Left cardiac atrium (tissue), 4 donors: ENCODE results near the gene TMEM128. TPM values are rescaled to one million over a fixed set of nuclear protein-coding genes. Genes with fewer than 3 reads are reported as not detected.

ENCODE experiments used
- ATAC-seq, 2 donors: fragments of 200-7000 bp; cut with Tn5 transposase; one replicate each; pipeline ENCODE4 v1.9.1; 2020; ENCODE audit warnings: mild to moderate bottlenecking in 2 of 2, moderate library complexity in 2 of 2
- DNase-seq: peaks from one replicate; pipeline ENCODE4 v3.0.0-alpha.2; 2020
- intact Hi-C, 2 donors: fragments of 100-400 bp; cut with DNase I; formaldehyde crosslinking; loops; one replicate each; pipeline versions ENCODE4 v1.14.1 to v1.15.1; 2022 to 2023
- long read RNA-seq: library from polyadenylated mRNA; unstranded; transcript quantifications from one replicate; pipeline ENCODE4 v2.0.0, GENCODE V29; 2021
- total RNA-seq, 2 donors: library from RNA; stranded (reverse); fragmentation: NEBNext Ultra II Directional; extraction: Animal tissue kit (Norgen Biotek cat#: 25700); gene quantifications; one replicate each; pipeline ENCODE4 v1.2.1, GENCODE V29; 2021
- donor health status: DM: no; HTN: yes; CAD: no.
- donor health status: DM: no; HTN: yes; CAD: no; lungs with severe emphysema.
- donor health status: DM: yes; HTN: yes; CAD: no.
- donor health status: Dilated cardiomyopathy.

The TMEM128 gene
- total RNA-seq, result 10 to 100 TPM; 13.5 to 14.8 TPM
- long read RNA-seq, transcript TMEM128-202 (5 exons, 1,221 nt), result major isoform, 11 of 18 reads
- long read RNA-seq, partial matches to known transcripts, result 3 of 18 reads
- long read RNA-seq, other reads (novel, unspliced or antisense), result 3 of 18 reads

- DNase-seq, result peak; percentile 94
- peak; percentile 98 for ATAC-seq
- intact Hi-C loops, result no loop called here
Observed at GRCh38 chr4:4248029-4248884, at the start of gene TMEM128. TSS of gene TMEM128 (minus strand) at chr4:4248223. CDS start at chr4:4248202, 21 bp downstream.

GRCh38 chr4:4296283-4296846 lies 48.3 kb upstream of the TMEM128 start:
- ATAC-seq, result no peak
- intact Hi-C loops, result no loop called here
- no peak for DNase-seq

- no peak for ATAC-seq
- no peak for DNase-seq
- intact Hi-C loops, result no loop called here
Observed at GRCh38 chr4:4293279-4293678, 45.3 kb upstream of the TMEM128 start.

GRCh38 chr4:4289941-4290850 lies 42.2 kb upstream of the TMEM128 start, which contains the start of the genes LYAR and ZBTB49:
TSS of gene LYAR (minus strand) at chr4:4290154. CDS start at chr4:4283742, 6,412 bp downstream.
TSS of gene ZBTB49 (plus strand) at chr4:4290251. CDS start at chr4:4299946, 9,695 bp downstream.
- intact Hi-C loops, result no loop called here
- DNase-seq (peak; percentile 94), ATAC-seq (peak; percentile 97 to 98)

- peak in 1 of 2 donors; percentile 3 for ATAC-seq
- intact Hi-C loops, result no loop called here
Observed at GRCh38 chr4:4289597-4289940, 41.5 kb upstream of the TMEM128 start.

GRCh38 chr4:4289055-4289454 lies 41.0 kb upstream of the TMEM128 start:
- ATAC-seq, result no peak
- DNase-seq, result no peak
- intact Hi-C loops, result no loop called here

More at GRCh38 chr4:4289597-4289940, 41.5 kb upstream of the TMEM128 start:
- DNase-seq, result peak; percentile 32

GRCh38 chr4:4288098-4288497 lies 40.1 kb upstream of the TMEM128 start:
- intact Hi-C loops, result no loop called here
- ATAC-seq (no peak), DNase-seq (no peak)

GRCh38 chr4:4284827-4285618 lies 37.0 kb upstream of the TMEM128 start:
- DNase-seq, result peak; percentile 52
- peak in 1 of 2 donors; percentile 39 for ATAC-seq

GRCh38 chr4:4281787-4282186 lies 33.8 kb upstream of the TMEM128 start:
- DNase-seq (no peak), ATAC-seq (no peak)
- intact Hi-C loops, result no loop called here

More at GRCh38 chr4:4284827-4285618, 37.0 kb upstream of the TMEM128 start:
- intact Hi-C loops, result no loop called here

- DNase-seq (no peak), ATAC-seq (no peak)
- intact Hi-C loops, result no loop called here
Observed at GRCh38 chr4:4277531-4277930, 29.5 kb upstream of the TMEM128 start.

- no peak for ATAC-seq
- intact Hi-C loops, result no loop called here
Observed at GRCh38 chr4:4274226-4274625, 26.2 kb upstream of the TMEM128 start.

GRCh38 chr4:4271912-4272311 lies 23.9 kb upstream of the TMEM128 start:
- DNase-seq (peak; percentile 25), ATAC-seq (peak in 1 of 2 donors; percentile 27)
- intact Hi-C loops, result no loop called here

More at GRCh38 chr4:4274226-4274625, 26.2 kb upstream of the TMEM128 start:
- DNase-seq, result no peak

GRCh38 chr4:4270529-4270928 lies 22.5 kb upstream of the TMEM128 start:
- ATAC-seq, result no peak
- no peak for DNase-seq
- intact Hi-C loops, result no loop called here

GRCh38 chr4:4269856-4270255 lies 21.8 kb upstream of the TMEM128 start:
- ATAC-seq, result peak; percentile 61 to 73
- no peak for DNase-seq
- intact Hi-C loops, result no loop called here

GRCh38 chr4:4269331-4269731 lies 21.3 kb upstream of the TMEM128 start:
- peak in 1 of 2 donors; percentile 80 for ATAC-seq

GRCh38 chr4:4268776-4269175 lies 20.8 kb upstream of the TMEM128 start:
- intact Hi-C loops, result no loop called here
- no peak for DNase-seq
- ATAC-seq, result peak in 1 of 2 donors; percentile 39

More at GRCh38 chr4:4269331-4269731, 21.3 kb upstream of the TMEM128 start:
- no peak for DNase-seq
- intact Hi-C loops, result no loop called here

GRCh38 chr4:4267981-4268380 lies 20.0 kb upstream of the TMEM128 start:
- DNase-seq, result no peak

GRCh38 chr4:4260185-4260751 lies 12.2 kb upstream of the TMEM128 start:
- ATAC-seq, result peak in 1 of 2 donors; percentile 67
- no peak for DNase-seq
- intact Hi-C loops, result no loop called here

More at GRCh38 chr4:4267981-4268380, 20.0 kb upstream of the TMEM128 start:
- intact Hi-C loops, result no loop called here
- no peak for ATAC-seq
